Measurements from ENCODE around the gene ASCC1. TPM values are rescaled to one million over a fixed set of nuclear protein-coding genes. Genes with fewer than 3 reads are reported as not detected.
"Not testable (repeated sequence)": the region's sequence is repeated elsewhere in the genome, so short reads cannot be mapped to it uniquely, and the experiment has no call there.

Gene ASCC1
- polyA plus RNA-seq, 3 donors from 2014 or later, result 36.9 to 57.6 (median 40.5) TPM

DNA sequence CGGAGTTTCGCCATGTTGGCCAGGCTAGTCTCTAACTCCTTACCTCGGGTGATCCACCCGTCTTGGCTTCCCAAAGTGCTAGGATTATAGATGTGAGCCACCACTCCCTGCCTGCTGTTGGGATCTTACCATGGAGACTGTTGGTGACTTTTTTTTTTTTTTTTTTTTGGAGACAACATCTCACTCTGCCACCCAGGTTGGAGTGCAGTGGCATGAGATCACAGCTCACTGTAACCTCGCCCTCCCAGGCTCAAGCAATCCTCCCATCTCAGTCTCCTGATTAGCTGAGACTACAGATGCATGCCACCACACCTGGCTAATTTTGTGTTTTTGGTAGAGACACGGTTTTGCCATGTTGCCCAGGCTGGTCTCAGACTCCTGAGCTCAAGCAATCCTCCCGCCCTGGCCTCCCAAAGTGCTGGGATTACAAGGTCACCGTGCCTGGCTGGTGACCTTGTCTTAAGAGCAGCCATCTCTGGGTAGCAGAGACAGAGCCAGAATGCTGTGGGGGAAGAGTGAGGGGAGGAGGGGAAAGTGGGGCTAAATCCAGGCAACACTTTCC is 25.7 kb upstream of the ASCC1 start:
- peaks cover 0 to 2% (median 0%) of the 10 kb centered on the region in 6 donors for H3K9me3 Mint-ChIP-seq
- H3K27me3 Mint-ChIP-seq (ENCODE audit: low read depth in 3 of 3), result peaks cover 0 to 1% (median 1%) of the 10 kb centered on the region in 3 donors
- H3K4me1 Mint-ChIP-seq, result peaks cover 46 to 50% of the 10 kb centered on the region in 2 donors
- peaks cover 0 to 3% (median 0%) of the 10 kb centered on the region in 3 donors for H3K36me3 Mint-ChIP-seq
- H3K27ac Mint-ChIP-seq, result peak overlapping the region in 1 of 6 donors; percentile 71
- H3K4me3 Mint-ChIP-seq, result no peak overlapping the region
- no peak for DNase-seq

DNA sequence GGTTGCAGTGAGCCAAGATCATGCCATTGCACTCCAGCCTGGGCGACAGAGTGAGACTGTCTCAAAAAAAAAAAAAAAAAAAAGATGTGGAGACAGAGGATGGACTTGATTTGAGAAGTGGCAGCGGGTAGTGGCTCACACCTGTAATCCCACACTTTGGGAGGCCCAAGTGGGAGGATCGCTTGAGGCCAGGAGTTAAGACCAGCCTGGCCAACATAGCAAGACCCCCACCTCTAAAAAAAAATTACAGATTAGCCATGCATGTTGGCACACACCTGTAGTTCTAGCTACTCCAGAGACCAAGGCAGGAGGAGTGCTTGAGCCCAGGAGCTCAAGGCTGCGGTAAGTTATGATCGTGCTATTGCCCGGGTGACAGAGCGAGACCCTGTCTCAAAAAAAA is 24.3 kb upstream of the ASCC1 start:
- H3K36me3 Mint-ChIP-seq, result peaks cover 0 to 10% (median 5%) of the 10 kb centered on the region in 3 donors
- H3K27ac Mint-ChIP-seq, result peak overlapping the region in 1 of 6 donors; percentile 55
- H3K9me3 Mint-ChIP-seq, result peaks cover 0 to 2% (median 0%) of the 10 kb centered on the region in 6 donors
- no peak for DNase-seq
- peaks cover 0 to 1% (median 0%) of the 10 kb centered on the region in 3 donors for H3K27me3 Mint-ChIP-seq (ENCODE audit: low read depth in 3 of 3)
- no peak overlapping the region for H3K4me3 Mint-ChIP-seq
- H3K4me1 Mint-ChIP-seq, result peaks cover 34 to 37% of the 10 kb centered on the region in 2 donors

DNA sequence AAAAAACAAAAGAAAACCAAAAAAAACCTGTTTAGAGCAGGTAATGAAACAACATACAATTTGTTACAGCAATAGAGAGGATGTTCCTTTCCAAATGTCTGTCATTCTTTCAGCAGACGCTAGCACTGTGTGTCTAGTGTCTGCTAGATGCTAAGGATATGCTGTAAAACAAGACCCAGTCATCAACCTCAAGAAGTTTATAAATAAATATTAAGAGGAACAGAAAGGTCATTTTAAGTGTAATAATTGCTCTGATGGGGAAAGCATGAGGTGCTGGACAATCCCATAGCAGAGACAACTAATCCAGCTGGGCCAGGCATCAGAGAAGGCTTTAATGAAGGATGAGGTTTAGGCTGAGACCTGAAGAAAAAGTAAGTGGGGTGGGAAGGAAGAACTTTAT is 23.3 kb upstream of the ASCC1 start:
- no peak for DNase-seq
- H3K4me3 Mint-ChIP-seq, result peak overlapping the region in 1 of 5 donors; percentile 1
- H3K27ac Mint-ChIP-seq, result peak overlapping the region in 3 of 6 donors; percentile 47 to 81 (median 55)
- H3K36me3 Mint-ChIP-seq, result peaks cover 0 to 13% (median 5%) of the 10 kb centered on the region in 3 donors
- H3K4me1 Mint-ChIP-seq, result peaks cover 24 to 28% of the 10 kb centered on the region in 2 donors
- peaks cover 0 to 1% (median 0%) of the 10 kb centered on the region in 3 donors for H3K27me3 Mint-ChIP-seq (ENCODE audit: low read depth in 3 of 3)
- H3K9me3 Mint-ChIP-seq, result peaks cover 0 to 2% (median 0%) of the 10 kb centered on the region in 6 donors

DNA sequence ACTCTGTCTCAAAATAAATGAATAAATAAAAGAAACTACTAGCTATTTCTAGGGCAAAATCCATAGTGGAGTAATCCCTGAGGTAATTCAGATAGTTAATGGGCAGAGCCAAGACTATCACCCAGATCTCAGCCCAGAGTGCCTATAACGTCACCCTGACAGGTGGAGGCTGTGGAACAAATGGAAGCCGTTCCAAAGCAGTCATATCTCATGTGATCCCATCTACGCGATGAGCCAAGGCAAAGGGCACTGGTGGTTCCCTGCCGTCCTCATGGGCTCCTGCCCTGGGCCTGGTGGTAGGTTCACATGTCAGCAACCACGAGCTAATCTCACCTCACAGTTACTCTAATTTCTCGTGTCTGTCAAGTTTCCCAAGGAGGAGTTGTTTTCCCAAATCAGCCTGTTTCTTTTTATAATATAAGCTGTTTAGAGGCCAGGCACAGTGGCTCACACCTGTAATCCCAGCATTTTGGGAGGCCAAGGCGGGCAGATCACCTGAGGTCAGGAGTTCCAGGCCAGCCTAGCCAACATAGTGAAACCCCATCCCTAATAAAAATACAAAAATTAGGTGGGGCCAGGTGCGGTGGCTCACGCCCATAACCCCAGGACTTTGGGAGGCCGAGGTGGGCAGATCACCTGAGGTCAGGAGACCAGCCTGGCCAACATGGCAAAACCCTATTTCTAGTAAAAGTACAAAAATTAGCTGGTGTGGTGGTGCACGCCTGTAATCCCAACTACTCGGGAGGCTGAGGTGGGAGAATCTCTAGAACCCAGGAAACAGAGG is 22.5 kb upstream of the ASCC1 start:
- no peak overlapping the region for H3K4me3 Mint-ChIP-seq
- H3K4me1 Mint-ChIP-seq, result peaks cover 16 to 19% of the 10 kb centered on the region in 2 donors
- peaks cover 0 to 1% (median 0%) of the 10 kb centered on the region in 3 donors for H3K27me3 Mint-ChIP-seq (ENCODE audit: low read depth in 3 of 3)
- H3K9me3 Mint-ChIP-seq, result peaks cover 0 to 2% (median 0%) of the 10 kb centered on the region in 6 donors
- peaks cover 0 to 16% (median 5%) of the 10 kb centered on the region in 3 donors for H3K36me3 Mint-ChIP-seq
- DNase-seq, result no peak
- H3K27ac Mint-ChIP-seq, result no peak overlapping the region

DNA sequence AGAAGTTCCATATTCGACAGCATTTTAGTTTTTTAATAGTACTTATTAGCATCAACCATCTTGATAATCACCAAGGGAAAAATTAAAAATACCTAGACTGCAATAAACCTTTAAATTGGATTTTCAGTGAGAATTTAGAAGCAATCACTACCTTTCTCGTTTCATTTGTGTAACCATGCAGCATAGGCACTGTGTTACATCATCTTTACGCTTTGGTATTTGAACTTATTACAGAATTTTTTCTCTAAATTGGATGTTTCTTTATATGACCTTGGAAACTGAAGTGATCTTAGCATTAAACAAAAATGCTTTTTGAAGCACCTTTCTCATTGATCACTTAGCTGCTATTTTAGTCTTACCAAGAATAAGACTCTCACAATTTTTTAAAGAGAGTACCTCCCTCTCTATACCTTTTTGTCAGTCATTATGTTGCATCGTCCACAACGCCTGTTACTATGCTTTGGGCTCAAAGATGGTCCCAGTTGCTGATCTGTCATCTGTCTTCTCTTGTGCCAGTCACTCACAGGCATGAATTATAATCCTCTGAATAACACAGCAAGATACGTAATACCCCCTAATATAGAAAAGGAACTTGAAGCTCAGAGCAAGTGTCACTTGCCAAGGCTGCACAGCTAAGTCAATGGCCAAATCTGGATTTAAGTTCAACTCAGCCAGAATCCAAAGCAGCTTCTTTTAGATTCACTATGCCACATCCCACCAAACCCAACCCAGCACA is 19.6 kb upstream of the ASCC1 start:
- peak overlapping the region in 4 of 6 donors; percentile 22 to 60 (median 43) for H3K27ac Mint-ChIP-seq
- DNase-seq, result no peak
- H3K4me3 Mint-ChIP-seq, result no peak overlapping the region
- H3K36me3 Mint-ChIP-seq, result peaks cover 4 to 29% (median 14%) of the 10 kb centered on the region in 3 donors
- H3K4me1 Mint-ChIP-seq, result peaks cover 4% of the 10 kb centered on the region in 2 donors
- H3K9me3 Mint-ChIP-seq, result no peaks in the 10 kb centered on the region
- H3K27me3 Mint-ChIP-seq (ENCODE audit: low read depth in 3 of 3), result peaks cover 0 to 1% (median 0%) of the 10 kb centered on the region in 3 donors

DNA sequence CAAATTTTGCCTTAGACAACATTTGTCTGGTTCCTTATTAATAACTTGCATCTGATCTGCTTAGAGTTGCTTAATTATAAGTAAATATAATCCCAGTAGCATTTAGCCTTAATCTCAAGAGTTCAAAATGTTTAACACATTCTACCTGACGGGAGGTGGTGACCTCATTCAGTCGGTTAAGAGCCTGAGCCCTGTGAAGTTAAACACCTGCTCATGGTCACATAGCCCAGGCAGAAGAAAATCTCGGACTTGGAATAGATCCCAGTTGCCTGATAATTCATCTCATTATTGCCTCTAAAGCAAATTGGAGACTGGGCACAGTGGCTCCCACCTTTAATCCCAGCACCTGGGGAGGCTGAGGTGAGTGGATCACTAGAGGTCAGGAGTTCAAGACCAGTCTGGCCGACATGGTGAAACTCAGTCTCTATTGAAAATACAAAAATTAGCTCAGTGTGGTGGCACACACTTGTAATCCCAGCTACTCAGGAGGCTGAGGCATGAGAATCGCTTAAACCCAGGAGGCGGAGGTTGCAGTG is 18.6 kb upstream of the ASCC1 start:
- no peak for DNase-seq
- Mint-ChIP-seq H3K27ac (peak overlapping the region in 1 of 6 donors; percentile 53), H3K4me3 (no peak overlapping the region), H3K36me3 (peaks cover 7 to 34% (median 15%) of the 10 kb centered on the region in 3 donors), H3K4me1 (peaks cover 5 to 11% of the 10 kb centered on the region in 2 donors), H3K9me3 (no peaks in the 10 kb centered on the region), H3K27me3 (ENCODE audit: low read depth in 3 of 3) (no peaks in the 10 kb centered on the region)

DNA sequence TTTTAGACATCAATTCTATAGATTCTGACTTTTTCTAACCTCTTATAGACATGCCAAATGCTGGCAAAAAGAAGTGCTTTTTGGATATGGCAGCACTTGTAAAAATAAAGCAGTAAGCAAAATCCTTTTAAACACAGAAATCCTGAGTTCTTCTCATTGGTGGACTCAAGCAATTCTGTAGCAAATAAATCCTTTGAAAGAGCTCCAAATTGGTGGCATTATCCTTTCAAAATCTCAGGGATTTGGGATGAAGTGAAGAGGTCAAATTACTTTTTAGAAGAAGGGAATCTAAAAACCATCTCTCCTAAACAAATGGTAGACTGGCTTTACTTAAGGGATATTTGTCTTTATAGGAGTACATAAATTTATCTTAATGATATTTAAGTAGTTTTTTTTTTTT is 17.5 kb upstream of the ASCC1 start:
- Mint-ChIP-seq H3K36me3 (peaks cover 13 to 38% (median 15%) of the 10 kb centered on the region in 3 donors), H3K4me1 (peaks cover 10 to 19% of the 10 kb centered on the region in 2 donors), H3K27me3 (ENCODE audit: low read depth in 3 of 3) (no peaks in the 10 kb centered on the region), H3K27ac (peak overlapping the region in 1 of 6 donors; percentile 30), H3K4me3 (no peak overlapping the region), H3K9me3 (no peaks in the 10 kb centered on the region)
- no peak for DNase-seq

DNA sequence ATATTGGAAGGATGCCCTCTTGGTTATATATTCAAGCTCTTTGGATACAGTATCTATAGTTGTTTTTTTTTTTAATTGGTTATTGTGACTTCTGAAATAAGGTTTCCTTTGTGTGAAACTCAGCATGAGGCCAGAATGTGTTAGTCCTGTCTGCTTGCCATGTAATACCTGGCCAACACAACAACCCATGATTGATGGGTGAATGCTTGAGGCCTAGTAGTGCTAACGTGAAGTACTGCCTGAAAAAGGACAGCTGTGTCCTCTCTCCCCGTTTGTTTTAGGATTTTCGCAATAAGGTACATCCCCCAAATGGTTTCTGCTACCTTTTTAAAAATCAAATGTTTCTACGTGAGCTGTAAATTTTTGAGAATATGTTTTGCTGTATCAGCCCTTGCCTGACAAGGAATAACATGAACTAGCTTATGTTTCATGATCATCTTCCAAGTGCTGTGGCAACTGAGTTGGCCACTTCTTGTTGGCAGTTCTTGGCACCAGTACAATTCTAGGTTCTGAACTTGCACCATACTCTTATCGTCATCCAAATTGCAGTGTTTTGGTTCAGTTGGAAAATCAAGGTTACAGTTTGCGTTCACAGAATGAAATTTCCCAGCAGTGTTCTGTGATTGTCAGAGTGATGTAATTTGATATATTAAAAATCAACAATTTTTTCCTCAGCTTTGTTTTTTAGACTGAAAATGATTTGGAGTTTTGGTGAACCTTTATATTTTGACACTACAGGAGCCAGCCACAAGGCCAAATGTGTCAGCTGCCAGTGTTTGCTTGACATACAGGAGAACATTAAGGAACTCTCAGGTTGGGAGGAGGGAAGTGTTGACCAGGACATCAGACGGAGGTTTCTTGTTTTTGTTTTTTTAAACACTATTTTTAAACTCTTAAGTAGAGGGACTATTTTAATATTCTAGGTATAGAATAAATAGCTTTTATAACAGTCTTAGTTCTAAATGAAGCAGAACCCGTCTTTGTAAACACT is 13.5 kb upstream of the ASCC1 start:
- Mint-ChIP-seq H3K9me3 (no peaks in the 10 kb centered on the region), H3K4me1 (peaks cover 18 to 28% of the 10 kb centered on the region in 2 donors), H3K27ac (peak overlapping the region in 5 of 6 donors; percentile 55 to 87 (median 72)), H3K27me3 (ENCODE audit: low read depth in 3 of 3) (no peaks in the 10 kb centered on the region), H3K4me3 (no peak overlapping the region), H3K36me3 (peaks cover 10 to 34% (median 17%) of the 10 kb centered on the region in 3 donors)
- DNase-seq, result no peak

DNA sequence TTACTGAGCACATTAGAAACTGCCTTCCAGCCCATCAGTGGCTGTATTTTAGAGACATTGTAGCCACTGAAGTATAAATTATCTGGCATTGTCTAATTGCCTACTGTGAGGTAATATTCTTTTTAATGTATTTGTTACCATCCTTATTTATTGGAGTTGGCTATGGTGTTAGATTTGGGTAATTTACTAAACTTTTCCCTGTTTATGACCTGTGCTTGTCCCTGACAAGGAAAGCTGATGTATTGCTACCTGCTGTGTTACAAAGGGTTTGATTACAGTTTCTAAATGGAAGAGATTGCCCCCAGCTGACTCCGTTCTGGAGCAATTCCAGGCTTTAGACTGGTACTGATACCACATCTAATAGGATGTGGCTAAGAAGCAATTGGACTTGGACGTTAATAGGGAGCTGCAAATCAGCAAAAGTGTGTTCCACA is 12.3 kb upstream of the ASCC1 start:
- H3K9me3 Mint-ChIP-seq, result no peaks in the 10 kb centered on the region
- H3K4me3 Mint-ChIP-seq, result no peak overlapping the region
- peak overlapping the region in 4 of 6 donors; percentile 20 to 72 (median 56) for H3K27ac Mint-ChIP-seq
- peaks cover 14 to 27% (median 17%) of the 10 kb centered on the region in 3 donors for H3K36me3 Mint-ChIP-seq
- H3K27me3 Mint-ChIP-seq (ENCODE audit: low read depth in 3 of 3), result no peaks in the 10 kb centered on the region
- DNase-seq, result no peak
- H3K4me1 Mint-ChIP-seq, result peaks cover 26 to 37% of the 10 kb centered on the region in 2 donors

DNA sequence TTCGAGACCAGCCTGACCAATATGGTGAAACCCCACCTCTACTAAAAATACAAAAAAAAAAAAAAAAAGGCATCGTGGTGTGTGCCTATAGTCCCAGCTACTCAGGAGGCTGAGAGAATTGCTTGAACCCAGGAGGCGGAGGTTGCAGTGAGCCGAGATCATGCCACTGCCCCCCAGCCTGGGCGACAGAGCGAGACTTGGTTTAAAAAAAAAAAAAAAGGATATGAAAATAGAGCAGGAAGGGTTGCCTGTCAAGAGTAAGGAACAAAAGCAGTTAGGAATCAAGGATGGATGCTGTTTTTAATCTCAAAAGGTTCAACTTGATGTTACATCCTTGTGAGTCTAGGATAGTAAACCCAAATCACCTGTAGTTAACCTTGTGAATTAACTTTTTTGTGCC is 11.8 kb upstream of the ASCC1 start:
- no peaks in the 10 kb centered on the region for H3K9me3 Mint-ChIP-seq
- H3K27me3 Mint-ChIP-seq (ENCODE audit: low read depth in 3 of 3), result no peaks in the 10 kb centered on the region
- peaks cover 8 to 22% (median 17%) of the 10 kb centered on the region in 3 donors for H3K36me3 Mint-ChIP-seq
- H3K4me1 Mint-ChIP-seq, result peaks cover 27 to 42% of the 10 kb centered on the region in 2 donors
- DNase-seq, result no peak
- peak overlapping the region in 2 of 6 donors; percentile 7 to 20 for H3K27ac Mint-ChIP-seq
- no peak overlapping the region for H3K4me3 Mint-ChIP-seq

DNA sequence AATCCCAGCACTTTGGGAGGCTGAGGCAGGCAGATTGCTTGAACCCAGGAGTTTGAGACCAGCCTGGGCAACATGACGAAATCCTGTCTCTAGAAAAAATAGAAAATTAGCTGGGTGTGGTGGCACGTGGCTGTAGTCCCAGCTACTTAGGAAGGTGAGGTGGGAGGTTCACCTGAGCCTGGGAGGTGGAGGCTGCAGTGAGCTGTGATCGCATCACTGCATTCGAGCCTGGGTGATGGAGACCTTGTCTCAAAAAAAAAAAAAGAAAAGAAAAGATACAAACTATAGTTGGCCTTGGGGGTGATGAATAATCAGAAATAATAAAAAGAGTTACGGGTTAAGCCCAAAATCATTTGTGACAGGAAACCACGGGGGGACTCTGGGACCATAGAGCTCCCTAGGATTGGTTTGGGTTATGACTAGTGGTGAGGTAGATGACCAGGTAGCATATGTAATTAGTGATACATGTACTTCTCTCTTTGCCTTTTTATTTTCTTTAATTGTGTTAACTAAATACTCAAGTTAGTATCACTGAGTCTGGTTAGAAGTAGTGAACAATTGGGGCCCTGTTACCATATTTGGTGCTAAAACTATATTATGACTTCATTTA is 10.4 kb upstream of the ASCC1 start:
- peaks cover 8 to 20% (median 17%) of the 10 kb centered on the region in 3 donors for H3K36me3 Mint-ChIP-seq
- no peaks in the 10 kb centered on the region for H3K27me3 Mint-ChIP-seq (ENCODE audit: low read depth in 3 of 3)
- peak overlapping the region in 5 of 6 donors; percentile 4 to 60 (median 50) for H3K27ac Mint-ChIP-seq
- peaks cover 30 to 47% of the 10 kb centered on the region in 2 donors for H3K4me1 Mint-ChIP-seq
- no peak overlapping the region for H3K4me3 Mint-ChIP-seq
- DNase-seq, result no peak
- no peaks in the 10 kb centered on the region for H3K9me3 Mint-ChIP-seq

DNA sequence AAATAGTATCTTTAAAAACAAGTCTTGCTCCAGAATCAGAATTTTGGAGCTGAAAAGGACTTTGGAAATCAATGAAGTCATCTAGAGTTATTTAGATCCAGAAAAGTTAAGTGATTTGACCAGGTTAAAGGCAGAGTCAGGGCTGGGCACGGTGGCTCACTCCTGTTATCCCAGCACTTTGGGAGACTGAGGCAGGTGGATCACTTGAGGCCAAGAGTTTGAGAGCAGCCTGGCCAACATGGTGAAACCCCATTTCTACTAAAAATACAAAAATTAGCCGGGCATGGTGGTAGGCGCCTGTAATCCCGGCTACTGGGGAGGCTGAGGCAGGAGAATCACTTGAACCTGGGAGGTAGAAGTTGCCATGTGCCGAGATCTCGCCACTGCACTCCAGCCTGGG is 8.1 kb upstream of the ASCC1 start:
- DNase-seq; H3K9me3 Mint-ChIP-seq; H3K4me3 Mint-ChIP-seq; H3K27me3 Mint-ChIP-seq (ENCODE audit: low read depth in 3 of 3): not testable (repeated sequence)
- Mint-ChIP-seq H3K27ac (peak overlapping the region in 5 of 6 donors; percentile 49 to 86 (median 57)), H3K4me1 (peaks cover 25 to 44% of the 10 kb centered on the region in 2 donors), H3K36me3 (peaks cover 3 to 14% (median 9%) of the 10 kb centered on the region in 3 donors)

Measured in immature natural killer cell (primary cell).